MM.1S (cell line): Measurements from ENCODE around the gene RTN3.

Experiments
- CTCF ChIP-seq: fragments of 300-600 bp; sonication (generic); IDR thresholded peaks from 2 replicates; pipeline ENCODE4 v1.5.1; 2016; ENCODE audit warnings: antibody characterized with exemption, low read length, mixed read lengths
- EZH2 ChIP-seq: fragments of 300-600 bp; sonication (generic); optimal IDR thresholded peaks from 2 replicates; pipeline ENCODE3; 2017; ENCODE audit warnings: low read depth, mild to moderate bottlenecking, antibody characterized with exemption, low read length, mixed read lengths
- EZH2phosphoT487 ChIP-seq: fragments of 300-600 bp; sonication (generic); IDR thresholded peaks from 2 replicates; pipeline ENCODE4 v1.6.1; 2018; ENCODE audit warnings: antibody characterized with exemption, low read length

GRCh38 chr11:63756919-63757761, 75.8 kb downstream of the RTN3 start:
- no peak for TF ChIP-seq CTCF
- no peak for TF ChIP-seq EZH2
- TF ChIP-seq EZH2phosphoT487, result no peak
